WTC11 (cell line): ENCODE measurements around the gene CHORDC1.

Source experiments
- ETV6 ChIP-seq: sonication (generic); formaldehyde crosslinking; IDR thresholded peaks from 2 replicates; pipeline ENCODE4 v1.8.1; 2022; ENCODE audit warnings: mild to moderate bottlenecking, missing genetic modification reagents
- NFATC4 ChIP-seq: fragments of 250-450 bp; sonication (Bioruptor Pico); IDR thresholded peaks from 2 replicates; pipeline ENCODE4 v1.9.0; 2021; ENCODE audit warnings: mild to moderate bottlenecking
- SP1 ChIP-seq: sonication (generic); formaldehyde crosslinking; conservative IDR thresholded peaks from 2 replicates; pipeline ENCODE4 v1.8.1; 2022; ENCODE audit warnings: missing genetic modification reagents
- ZBTB21 ChIP-seq: sonication (generic); formaldehyde crosslinking; IDR thresholded peaks from 2 replicates; pipeline ENCODE4 v1.8.1; 2023; ENCODE audit warnings: mild to moderate bottlenecking, missing genetic modification reagents, borderline replicate concordance
- ZNF121 ChIP-seq: sonication (generic); formaldehyde crosslinking; IDR thresholded peaks from 2 replicates; pipeline ENCODE4 v1.8.0; 2023; ENCODE audit warnings: missing genetic modification reagents
- TF ChIP-seq, protein P1 (sequence below): fragments of 200-600 bp; IDR thresholded peaks from 2 replicates; pipeline ENCODE4 v1.8.0; 2022; ENCODE audit warnings: antibody characterized with exemption
- TF ChIP-seq, protein P2 (sequence below): sonication (generic); formaldehyde crosslinking; conservative IDR thresholded peaks from 2 replicates; pipeline ENCODE4 v1.8.1; 2022; ENCODE audit warnings: mild to moderate bottlenecking, missing genetic modification reagents
- TF ChIP-seq, protein P3 (sequence below): sonication (generic); formaldehyde crosslinking; IDR thresholded peaks from 2 replicates; pipeline ENCODE4 v1.8.1; 2022; ENCODE audit warnings: mild to moderate bottlenecking, missing genetic modification reagents, moderate library complexity, borderline replicate concordance

DNA sequence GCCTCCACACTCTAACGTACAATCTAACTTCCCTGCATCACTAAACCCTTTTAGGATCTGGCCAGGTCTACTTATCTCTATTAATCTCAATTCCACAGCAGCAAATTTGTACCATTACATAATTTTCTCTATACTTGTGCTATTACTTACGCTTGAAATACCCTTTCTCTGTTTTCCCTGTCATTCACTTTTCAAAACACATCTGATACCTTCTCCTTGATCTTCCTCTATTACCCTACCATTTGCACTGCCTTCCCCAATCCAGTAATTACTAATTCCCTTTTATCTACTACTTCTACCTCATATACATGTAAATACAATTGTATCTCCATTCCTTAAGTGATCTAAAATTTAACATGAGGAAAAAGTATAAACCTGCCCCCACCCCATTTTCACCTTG is 14.0 kb downstream of the CHORDC1 start:
- TF ChIP-seq ZNF121 (CRISPR knock-in tag) (no peak), SP1 (CRISPR knock-in tag) (no peak), ETV6 (CRISPR knock-in tag) (no peak), NFATC4 (CRISPR knock-in tag) (no peak), ZBTB21 (CRISPR knock-in tag) (no peak)
- TF ChIP-seq, protein P1, sequence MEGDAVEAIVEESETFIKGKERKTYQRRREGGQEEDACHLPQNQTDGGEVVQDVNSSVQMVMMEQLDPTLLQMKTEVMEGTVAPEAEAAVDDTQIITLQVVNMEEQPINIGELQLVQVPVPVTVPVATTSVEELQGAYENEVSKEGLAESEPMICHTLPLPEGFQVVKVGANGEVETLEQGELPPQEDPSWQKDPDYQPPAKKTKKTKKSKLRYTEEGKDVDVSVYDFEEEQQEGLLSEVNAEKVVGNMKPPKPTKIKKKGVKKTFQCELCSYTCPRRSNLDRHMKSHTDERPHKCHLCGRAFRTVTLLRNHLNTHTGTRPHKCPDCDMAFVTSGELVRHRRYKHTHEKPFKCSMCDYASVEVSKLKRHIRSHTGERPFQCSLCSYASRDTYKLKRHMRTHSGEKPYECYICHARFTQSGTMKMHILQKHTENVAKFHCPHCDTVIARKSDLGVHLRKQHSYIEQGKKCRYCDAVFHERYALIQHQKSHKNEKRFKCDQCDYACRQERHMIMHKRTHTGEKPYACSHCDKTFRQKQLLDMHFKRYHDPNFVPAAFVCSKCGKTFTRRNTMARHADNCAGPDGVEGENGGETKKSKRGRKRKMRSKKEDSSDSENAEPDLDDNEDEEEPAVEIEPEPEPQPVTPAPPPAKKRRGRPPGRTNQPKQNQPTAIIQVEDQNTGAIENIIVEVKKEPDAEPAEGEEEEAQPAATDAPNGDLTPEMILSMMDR = no peak
- TF ChIP-seq, protein P2, sequence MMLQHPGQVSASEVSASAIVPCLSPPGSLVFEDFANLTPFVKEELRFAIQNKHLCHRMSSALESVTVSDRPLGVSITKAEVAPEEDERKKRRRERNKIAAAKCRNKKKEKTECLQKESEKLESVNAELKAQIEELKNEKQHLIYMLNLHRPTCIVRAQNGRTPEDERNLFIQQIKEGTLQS (CRISPR knock-in tag) = no peak
- TF ChIP-seq, protein P3, sequence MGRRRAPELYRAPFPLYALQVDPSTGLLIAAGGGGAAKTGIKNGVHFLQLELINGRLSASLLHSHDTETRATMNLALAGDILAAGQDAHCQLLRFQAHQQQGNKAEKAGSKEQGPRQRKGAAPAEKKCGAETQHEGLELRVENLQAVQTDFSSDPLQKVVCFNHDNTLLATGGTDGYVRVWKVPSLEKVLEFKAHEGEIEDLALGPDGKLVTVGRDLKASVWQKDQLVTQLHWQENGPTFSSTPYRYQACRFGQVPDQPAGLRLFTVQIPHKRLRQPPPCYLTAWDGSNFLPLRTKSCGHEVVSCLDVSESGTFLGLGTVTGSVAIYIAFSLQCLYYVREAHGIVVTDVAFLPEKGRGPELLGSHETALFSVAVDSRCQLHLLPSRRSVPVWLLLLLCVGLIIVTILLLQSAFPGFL (CRISPR knock-in tag) = no peak
